Stimulated activated CD4-positive, alpha-beta T cell treated with anti-CD3 and anti-CD28 coated beads, Interleukin-4, amount 100 ng/mL, for 1 hour (primary cell): ENCODE data around the gene FSCN2.
A peak's percentile ranks its signal among the peaks of the same experiment; 100 is the strongest.

Experiments used
- DNase-seq: peaks from one replicate; pipeline ENCODE4 v3.0.0-alpha.2; 2020

Gene FSCN2

DNA sequence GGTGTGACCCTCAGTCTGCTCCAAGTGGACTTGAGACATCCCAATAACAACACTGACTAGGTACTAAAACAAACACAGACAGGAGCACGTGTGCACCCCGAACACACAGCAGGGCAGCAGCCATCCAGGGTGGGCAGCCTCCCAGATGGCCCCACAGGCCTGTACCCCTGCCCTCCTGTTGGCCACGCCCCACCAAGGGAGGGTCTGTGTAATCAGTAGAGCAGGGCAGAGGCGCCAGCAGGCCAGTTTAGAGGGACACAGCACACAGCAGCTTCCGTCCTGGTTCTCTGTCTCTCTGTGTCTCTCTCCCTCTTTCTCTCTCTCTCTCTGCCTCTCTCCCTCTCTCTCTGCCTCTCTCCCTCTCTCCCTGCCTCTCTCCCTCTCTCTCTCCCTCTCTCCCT is 37.0 kb upstream of the FSCN2 start:
- no peak for DNase-seq

DNA sequence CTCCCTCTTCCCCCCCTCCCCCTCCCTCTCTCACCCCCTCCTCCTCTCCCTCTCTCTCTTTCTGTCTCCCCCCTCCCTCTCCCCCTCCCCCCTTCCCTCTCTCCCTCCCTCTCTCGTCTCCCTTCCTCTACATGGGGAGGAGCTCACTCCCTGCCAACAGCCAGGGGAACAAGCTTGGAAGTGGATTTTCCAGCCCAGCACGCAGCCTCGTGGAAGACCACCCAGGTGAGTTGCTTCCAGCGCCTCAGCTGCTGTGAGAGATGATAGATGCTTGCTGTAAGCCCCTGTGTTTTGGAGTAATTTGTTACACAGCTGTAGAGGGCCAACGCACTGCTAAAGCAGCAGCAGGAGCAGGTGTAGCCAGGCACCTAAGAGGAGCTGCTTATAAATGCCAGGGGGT is 36.4 kb upstream of the FSCN2 start:
- DNase-seq, result no peak

GRCh38 chr17:81492202-81492601 is 36.0 kb upstream of the FSCN2 start:
- DNase-seq, result no peak

DNA sequence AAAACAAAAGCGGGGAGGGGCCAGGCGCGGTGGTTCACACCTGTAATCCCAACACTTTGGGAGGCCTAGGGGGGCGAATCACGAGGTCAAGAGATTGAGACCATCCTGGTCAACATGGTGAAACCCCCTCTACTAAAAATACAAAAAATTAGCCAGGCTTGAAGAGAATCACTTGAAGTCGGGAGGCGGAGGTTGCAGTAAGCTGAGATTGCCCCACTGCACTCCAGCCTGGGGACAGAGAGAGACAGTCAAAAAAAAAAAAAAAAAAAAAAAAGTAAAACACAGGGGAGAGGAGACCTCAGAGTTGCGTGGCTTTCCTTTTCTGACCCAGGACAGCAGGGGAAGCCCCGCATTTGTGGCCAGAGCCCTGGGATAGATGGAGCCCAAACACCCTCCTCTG is 35.5 kb upstream of the FSCN2 start:
- DNase-seq, result no peak

DNA sequence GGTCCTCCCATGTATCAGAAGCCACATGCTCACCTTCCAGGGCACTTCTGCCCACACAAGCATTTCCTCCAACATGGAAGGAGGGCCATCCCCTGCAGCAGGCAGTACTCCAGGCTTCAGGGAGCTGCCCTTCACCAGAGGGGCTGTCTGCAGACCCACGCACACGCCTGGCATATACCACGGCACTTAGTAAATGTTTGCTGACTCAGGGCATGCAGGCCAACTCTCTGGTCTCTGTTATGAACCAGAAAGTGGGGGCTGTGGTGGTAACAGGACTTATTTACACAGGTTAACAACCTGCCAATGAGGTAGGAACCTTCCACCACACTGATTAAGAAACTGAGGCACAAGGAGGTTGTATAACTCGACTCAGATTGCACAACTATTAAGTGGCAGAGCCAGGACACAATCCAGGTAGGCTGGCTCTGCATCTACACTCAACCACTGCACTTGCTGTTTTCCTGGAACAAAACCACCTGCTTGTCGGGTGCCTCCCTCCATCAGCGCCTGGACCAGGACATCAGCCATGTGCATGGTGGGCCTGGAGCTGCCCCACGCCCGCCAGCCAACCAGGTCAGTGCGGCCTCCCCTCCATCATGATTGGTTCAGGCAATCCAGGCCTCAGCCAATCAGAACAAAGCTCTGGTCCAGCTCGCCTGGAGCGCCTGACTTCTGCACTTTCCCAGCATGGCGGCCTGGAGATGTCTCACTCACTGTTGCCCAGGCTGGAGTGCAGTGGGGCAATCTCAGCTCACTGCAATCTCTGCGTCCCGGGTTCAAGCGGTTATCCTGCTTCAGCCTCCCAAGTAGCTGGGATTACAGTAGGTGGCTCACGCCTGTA is 34.8 kb upstream of the FSCN2 start:
- DNase-seq, result no peak

GRCh38 chr17:81494626-81495377 is 33.4 kb upstream of the FSCN2 start:
- no peak for DNase-seq

DNA sequence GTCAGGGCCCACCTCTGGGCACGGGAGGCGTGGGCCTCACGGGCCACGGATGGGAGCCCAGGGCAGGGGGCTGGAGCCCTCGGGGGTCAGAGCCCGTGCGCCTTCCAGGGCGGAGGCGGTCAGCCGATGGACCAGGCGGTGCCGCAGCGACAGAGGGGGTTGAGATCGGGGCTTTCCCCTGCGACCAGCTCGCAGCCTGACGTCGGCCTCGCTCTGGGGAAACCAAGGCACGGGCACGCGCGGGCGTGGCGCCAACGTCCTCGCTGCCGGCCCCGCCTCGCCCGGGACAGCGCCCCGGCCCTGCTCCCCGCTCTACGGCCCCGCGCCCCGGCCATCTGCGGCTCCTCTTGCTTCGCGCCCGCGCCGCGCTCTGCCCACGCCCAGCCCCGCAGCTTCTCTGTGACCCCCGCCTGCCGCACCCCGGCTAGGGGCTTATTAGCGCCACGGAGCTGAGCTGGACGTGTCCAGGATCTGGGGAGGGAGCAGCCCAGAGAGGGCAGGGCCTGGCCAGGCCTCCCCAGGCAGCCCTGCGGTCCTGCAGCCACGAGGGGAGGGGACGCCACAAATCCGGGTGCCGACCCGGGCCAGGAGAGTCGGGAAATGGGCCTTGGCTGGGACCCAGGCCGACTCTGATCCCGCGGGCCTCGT is 29.1 kb upstream of the FSCN2 start:
- no peak for DNase-seq

DNA sequence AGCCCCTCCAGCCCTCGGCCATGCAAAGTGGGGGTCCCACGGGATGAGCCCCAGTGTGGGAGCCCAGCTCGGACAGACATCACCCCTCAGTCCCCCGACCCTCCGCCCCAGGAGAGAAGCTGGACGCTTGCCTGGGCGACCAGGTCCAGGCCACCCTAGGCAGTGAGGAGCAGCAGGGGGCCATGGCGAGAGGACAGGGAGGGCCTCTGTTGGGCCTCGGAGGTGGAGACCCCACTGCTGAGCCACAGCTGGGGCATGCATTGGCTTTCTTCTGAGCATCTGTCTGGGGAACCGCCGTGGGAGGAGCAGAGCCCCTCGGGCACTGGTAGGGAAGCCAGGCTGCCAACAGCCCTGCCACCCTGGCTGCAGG is 28.6 kb upstream of the FSCN2 start:
- no peak for DNase-seq

DNA sequence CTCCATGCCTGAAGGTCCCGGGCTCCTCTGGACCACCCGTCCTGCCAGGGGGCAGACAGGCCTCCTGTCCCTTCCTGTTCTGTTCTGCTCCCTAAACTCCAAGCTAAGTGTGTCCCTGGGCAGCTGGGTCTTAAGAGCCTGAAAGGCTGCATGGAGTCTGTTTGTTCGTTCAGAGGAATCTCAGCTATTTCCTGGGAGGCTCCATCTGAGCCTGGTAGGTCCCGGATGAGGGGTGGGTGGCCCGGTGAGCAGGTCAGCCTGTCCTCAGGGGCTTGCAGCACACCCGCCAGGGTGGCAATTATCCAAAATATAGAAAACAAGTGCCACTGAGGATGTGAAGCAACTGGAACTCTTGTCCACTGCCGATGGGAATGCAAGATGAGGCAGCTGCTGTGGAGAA is 28.1 kb upstream of the FSCN2 start:
- DNase-seq, result no peak

GRCh38 chr17:81502471-81503017 is 25.6 kb upstream of the FSCN2 start:
- no peak for DNase-seq

DNA sequence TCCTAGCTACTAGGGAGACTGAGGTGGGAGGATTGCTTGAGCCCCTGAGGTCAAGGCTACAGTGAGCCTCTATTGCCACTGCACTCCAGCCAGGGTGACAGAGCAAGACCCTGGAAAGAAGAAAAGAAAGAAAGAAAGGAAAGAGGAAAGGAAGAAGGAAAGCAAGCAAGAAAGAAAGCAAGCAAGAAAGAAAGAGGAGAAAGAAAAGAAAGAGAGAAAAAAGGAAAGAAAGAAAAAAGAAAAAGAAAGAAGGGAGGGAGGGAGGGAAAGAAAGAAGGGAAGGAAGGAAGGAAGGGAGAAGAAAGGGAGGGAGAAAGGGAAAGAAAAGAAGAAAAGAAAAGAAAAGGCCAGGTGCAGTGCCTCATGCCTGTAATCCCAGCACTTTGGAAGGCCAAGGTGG is 24.6 kb upstream of the FSCN2 start:
- DNase-seq, result no peak

- DNase-seq, result no peak
These were observed 19.5 kb upstream of the FSCN2 start for GRCh38 chr17:81508639-81509206.

DNA sequence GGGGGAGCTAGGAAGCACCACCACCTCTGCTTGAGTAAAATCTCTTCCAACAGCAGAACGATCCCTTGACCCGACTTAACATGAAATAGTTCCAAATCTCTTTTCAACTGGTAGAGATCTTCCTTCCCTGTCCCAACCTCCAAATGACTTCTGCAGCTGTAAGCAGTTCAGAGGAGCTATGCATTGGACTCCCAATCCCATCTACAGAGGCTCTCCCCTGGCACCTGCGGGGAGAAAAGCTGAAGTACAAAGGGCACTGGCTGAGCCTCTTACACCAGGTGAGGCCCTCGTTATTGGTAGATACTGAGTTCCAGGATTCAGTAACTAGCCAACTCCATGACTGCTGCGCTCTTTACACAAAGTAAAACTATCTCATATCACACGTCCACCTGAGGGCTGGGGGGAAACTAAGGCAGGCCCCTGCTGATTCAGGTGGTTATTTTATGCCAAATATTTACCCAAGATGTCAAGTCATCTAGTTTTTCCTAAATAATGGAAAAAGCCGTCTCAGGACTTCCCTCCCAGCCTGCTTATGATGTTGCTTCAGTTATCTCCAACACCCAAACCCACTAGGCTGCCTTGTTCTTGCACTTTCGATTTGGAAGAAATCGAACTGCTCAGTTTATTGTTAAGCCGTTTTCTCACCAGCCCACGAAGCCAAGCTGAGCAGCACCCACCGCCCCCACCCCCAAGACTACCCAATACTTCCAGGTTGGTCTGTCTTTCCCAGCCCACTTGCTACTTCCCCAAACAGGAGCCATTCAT is 18.8 kb upstream of the FSCN2 start:
- DNase-seq, result peak; percentile 53

DNA sequence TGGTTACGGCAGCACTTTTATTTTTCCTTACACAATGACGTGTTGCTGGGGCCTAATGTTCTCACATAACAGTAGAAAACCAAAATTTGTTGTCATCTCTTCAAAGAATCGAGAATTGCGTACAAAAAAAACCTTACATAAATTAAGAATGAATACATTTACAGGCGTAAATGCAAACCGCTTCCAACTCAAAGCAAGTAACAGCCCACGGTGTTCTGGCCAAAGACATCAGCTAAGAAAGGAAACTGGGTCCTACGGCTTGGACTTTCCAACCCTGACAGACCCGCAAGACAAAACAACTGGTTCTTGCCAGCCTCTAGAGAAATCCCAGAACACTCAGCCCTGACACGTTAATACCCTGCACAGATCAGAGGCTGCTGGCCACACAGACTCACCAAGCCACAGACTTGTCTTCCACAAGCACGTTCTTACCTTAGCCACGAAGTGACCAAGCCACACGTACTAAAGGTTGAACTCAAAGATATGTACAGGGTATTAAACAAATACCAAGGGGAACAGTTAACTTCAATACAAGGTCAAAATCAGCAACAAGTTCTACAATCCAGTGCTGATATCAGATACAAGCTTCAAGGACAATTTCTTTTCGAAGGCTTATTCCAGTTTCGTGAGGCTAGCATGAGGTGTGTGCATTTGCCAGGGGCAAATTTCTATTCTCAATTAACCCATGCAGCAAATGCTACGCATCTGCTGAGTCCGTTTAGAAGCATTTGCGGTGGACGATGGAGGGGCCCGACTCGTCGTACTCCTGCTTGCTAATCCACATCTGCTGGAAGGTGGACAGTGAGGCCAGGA is 18.0 kb upstream of the FSCN2 start:
- DNase-seq, result no peak

DNA sequence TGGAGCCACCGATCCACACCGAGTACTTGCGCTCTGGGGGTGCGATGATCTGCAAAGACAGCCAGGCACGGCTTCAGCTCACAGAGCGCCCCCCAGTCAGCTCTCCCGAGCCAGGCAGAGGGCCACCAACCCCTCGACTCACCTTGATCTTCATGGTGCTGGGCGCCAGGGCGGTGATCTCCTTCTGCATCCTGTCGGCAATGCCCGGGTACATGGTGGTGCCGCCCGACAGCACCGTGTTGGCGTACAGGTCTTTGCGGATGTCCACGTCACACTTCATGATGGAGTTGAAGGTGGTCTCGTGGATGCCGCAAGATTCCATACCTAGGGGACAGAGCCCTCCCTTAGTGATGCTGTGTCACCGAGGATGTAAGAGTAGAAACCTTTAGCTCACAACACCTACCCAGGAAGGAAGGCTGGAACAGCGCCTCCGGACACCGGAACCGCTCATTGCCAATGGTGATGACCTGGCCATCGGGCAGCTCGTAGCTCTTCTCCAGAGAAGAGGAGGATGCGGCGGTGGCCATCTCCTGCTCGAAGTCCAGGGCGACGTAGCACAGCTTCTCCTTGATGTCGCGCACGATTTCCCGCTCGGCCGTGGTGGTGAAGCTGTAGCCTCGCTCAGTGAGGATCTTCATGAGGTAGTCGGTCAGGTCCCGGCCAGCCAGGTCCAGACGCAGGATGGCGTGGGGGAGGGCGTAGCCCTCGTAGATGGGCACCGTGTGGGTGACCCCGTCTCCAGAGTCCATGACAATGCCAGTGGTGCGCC is 17.2 kb upstream of the FSCN2 start:
- DNase-seq, result peak; percentile 33

GRCh38 chr17:81511554-81511803 is 16.7 kb upstream of the FSCN2 start:
- no peak for DNase-seq

GRCh38 chr17:81511804-81512561 is 16.2 kb upstream of the FSCN2 start:
- no peak for DNase-seq

DNA sequence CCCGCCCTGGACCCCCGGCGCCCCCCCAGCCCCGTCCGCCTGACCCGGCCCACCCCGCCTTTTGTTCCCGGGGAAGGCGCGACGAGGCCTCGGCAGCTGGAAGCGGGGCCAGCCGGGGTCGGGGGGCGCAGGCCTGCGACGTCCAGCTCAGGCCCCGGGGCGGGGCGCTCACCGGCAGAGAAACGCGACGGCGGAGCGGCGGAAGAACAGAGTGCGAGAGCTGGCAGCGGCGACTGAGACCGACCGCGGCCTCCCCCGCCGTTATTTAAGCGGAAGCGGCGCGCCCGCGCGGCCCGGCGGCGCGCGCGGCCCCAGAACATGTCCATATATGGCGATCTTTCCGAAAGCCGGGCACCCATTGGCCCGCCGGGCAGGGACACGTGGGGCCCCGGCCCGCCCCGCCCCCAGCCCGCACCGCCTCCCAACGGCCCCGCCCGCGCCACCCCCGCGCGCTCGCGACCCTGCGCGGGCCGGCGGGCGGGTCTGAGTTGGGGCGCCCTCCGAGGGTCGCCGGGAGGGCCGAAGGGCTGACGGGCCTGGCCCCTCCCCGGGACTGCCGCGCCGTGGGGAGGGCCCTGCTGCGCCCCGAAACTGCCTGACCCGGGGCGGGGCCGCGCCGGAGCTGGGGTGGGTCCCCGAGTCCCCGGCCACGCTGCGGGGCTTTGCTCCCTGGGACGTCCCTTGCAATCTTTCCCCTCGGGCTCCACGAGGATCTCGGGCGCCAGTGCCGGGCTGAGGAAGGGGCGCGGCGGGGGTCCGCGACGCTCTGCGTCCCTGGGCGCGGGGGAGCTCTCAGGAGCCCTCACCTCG is 15.4 kb upstream of the FSCN2 start, which contains the start of gene ACTG1:
TSS of gene ACTG1 (minus strand) at position 238 of the 810 bp plus-strand sequence. CDS start 445 bp downstream, outside the sequence.
- peak; percentile 90 for DNase-seq

GRCh38 chr17:81513372-81513752 is 14.8 kb upstream of the FSCN2 start:
- peak; percentile 60 for DNase-seq
